ENCODE measurements around the gene PTPRD.

The PTPRD gene

GRCh38 chr9:10052916-10053315, 559.9 kb downstream of the PTPRD start:
- DNase-seq (ENCODE audit: low read depth in 2 of 2): no peak

- DNase-seq (ENCODE audit: low read depth in 2 of 2): no peak
Measured at GRCh38 chr9:10052181-10052580, 560.6 kb downstream of the PTPRD start.

GRCh38 chr9:10050016-10050415, 562.8 kb downstream of the PTPRD start:
- DNase-seq (ENCODE audit: low read depth in 2 of 2): no peak

GRCh38 chr9:10048994-10049393, 563.8 kb downstream of the PTPRD start:
- no peak for DNase-seq (ENCODE audit: low read depth in 2 of 2)

- no peak for DNase-seq (ENCODE audit: low read depth in 2 of 2)
Measured at GRCh38 chr9:10045598-10045997, 567.2 kb downstream of the PTPRD start.

GRCh38 chr9:10041726-10042229, 571.0 kb downstream of the PTPRD start:
- no peak for DNase-seq (ENCODE audit: low read depth in 2 of 2)

GRCh38 chr9:10036095-10036494, 576.7 kb downstream of the PTPRD start:
- DNase-seq (ENCODE audit: low read depth in 2 of 2): no peak

GRCh38 chr9:10032166-10032565, 580.6 kb downstream of the PTPRD start:
- DNase-seq (ENCODE audit: low read depth in 2 of 2): no peak

GRCh38 chr9:10026443-10026984, 586.3 kb downstream of the PTPRD start:
- DNase-seq (ENCODE audit: low read depth in 2 of 2): no peak

GRCh38 chr9:10015755-10016154, 597.0 kb downstream of the PTPRD start:
- DNase-seq (ENCODE audit: low read depth in 2 of 2): no peak

GRCh38 chr9:10014889-10015288, 597.9 kb downstream of the PTPRD start:
- DNase-seq (ENCODE audit: low read depth in 2 of 2): no peak

GRCh38 chr9:10009401-10009800, 603.4 kb downstream of the PTPRD start:
- DNase-seq (ENCODE audit: low read depth in 2 of 2): no peak

GRCh38 chr9:10008101-10008799, 604.6 kb downstream of the PTPRD start:
- DNase-seq (ENCODE audit: low read depth in 2 of 2): no peak

- DNase-seq (ENCODE audit: low read depth in 2 of 2): no peak
Measured at GRCh38 chr9:10007356-10007755, 605.4 kb downstream of the PTPRD start.

GRCh38 chr9:10005206-10005605, 607.6 kb downstream of the PTPRD start:
- no peak for DNase-seq (ENCODE audit: low read depth in 2 of 2)

GRCh38 chr9:10003047-10003446, 609.8 kb downstream of the PTPRD start:
- DNase-seq (ENCODE audit: low read depth in 2 of 2): no peak

GRCh38 chr9:10000669-10001068, 612.1 kb downstream of the PTPRD start:
- no peak for DNase-seq (ENCODE audit: low read depth in 2 of 2)

GRCh38 chr9:9998491-9999287, 614.1 kb downstream of the PTPRD start:
- no peak for DNase-seq (ENCODE audit: low read depth in 2 of 2)

- DNase-seq (ENCODE audit: low read depth in 2 of 2): no peak
Measured at GRCh38 chr9:9997585-9997984, 615.2 kb downstream of the PTPRD start.

- no peak for DNase-seq (ENCODE audit: low read depth in 2 of 2)
Measured at GRCh38 chr9:9996259-9996658, 616.5 kb downstream of the PTPRD start.

- DNase-seq (ENCODE audit: low read depth in 2 of 2): no peak
Measured at GRCh38 chr9:9992936-9993335, 619.9 kb downstream of the PTPRD start.

- DNase-seq (ENCODE audit: low read depth in 2 of 2): no peak
Measured at GRCh38 chr9:9973062-9973461, 639.7 kb downstream of the PTPRD start.

GRCh38 chr9:9970514-9970913, 642.3 kb downstream of the PTPRD start:
- no peak for DNase-seq (ENCODE audit: low read depth in 2 of 2)

Measured in activated CD8-positive, alpha-beta memory T cell treated with anti-CD3 and anti-CD28 coated beads for 4 hours (primary cell).